Common myeloid progenitor, CD34-positive (primary cell): ENCODE data around the gene MARK3.

Experiments
- CTCF ChIA-PET: fragments of 350-600 bp; sonication (Branson Sonifier 250); formaldehyde crosslinking; loops from one replicate; lab custom pipeline; 2021; ENCODE audit warnings: antibody characterized with exemption; lab: Charles Lee
- POLR2A ChIA-PET: fragments of 350-600 bp; sonication (Branson Sonifier 250); formaldehyde crosslinking; loops from one replicate; lab custom pipeline; 2021; ENCODE audit warnings: antibody characterized with exemption; lab: Charles Lee
- DNase-seq, 3 donors: peaks; one replicate each; pipeline versions ENCODE4 v3.0.0 to v3.0.0-alpha.2; 2013
- H3K27ac ChIP-seq, 2 experiments: 1 replicate in 1 of 2; 2 replicates in 1 of 2; pipeline ENCODE4 v1.7.0; 2013; ENCODE audit warnings: inconsistent platforms in 2 of 2, low read length in 2 of 2, mild to moderate bottlenecking in 2 of 2, low read depth in 1 of 2, moderate library complexity in 1 of 2; ENCODE audit not compliant: severe bottlenecking in 2 of 2, insufficient read depth in 1 of 2, poor library complexity in 1 of 2
- H3K27me3 ChIP-seq, 5 experiments: replicated peaks in 2 of 5; 1 replicate in 3 of 5; 2 replicates in 2 of 5; pipeline versions ENCODE4 v1.6.1 to v1.7.0; 2013; ENCODE audit warnings: low read length in 4 of 5, mild to moderate bottlenecking in 2 of 5, moderate library complexity in 2 of 5, inconsistent platforms in 1 of 5; ENCODE audit not compliant: insufficient read depth in 5 of 5, control insufficient read depth in 4 of 5
- H3K36me3 ChIP-seq, 4 experiments: 1 replicate in 2 of 4; 2 replicates in 2 of 4; pipeline versions ENCODE4 v1.6.1 to v1.7.0; 2013; ENCODE audit warnings: low read length in 3 of 4, control low read depth in 1 of 4, mild to moderate bottlenecking in 1 of 4; ENCODE audit not compliant: control insufficient read depth in 4 of 4, insufficient read depth in 4 of 4
- H3K4me1 ChIP-seq, 4 experiments: 1 replicate in 3 of 4; 2 replicates in 1 of 4; pipeline versions ENCODE4 v1.6.1 to v1.7.1; 2013; ENCODE audit warnings: low read length in 3 of 4, mild to moderate bottlenecking in 3 of 4, control low read depth in 1 of 4, inconsistent platforms in 1 of 4, moderate library complexity in 1 of 4; ENCODE audit not compliant: control insufficient read depth in 4 of 4, insufficient read depth in 4 of 4; ENCODE audit errors: control extremely low read depth in 1 of 4
- H3K4me3 ChIP-seq, 7 experiments: 1 replicate in 4 of 7; 2 replicates in 3 of 7; pipeline versions ENCODE4 v1.5.1 to v1.7.0; 2013; ENCODE audit warnings: mild to moderate bottlenecking in 7 of 7, low read length in 6 of 7, moderate library complexity in 6 of 7, inconsistent platforms in 2 of 7, low read depth in 2 of 7, control low read depth in 1 of 7; ENCODE audit not compliant: insufficient read depth in 4 of 7, control insufficient read depth in 1 of 7; ENCODE audit errors: extremely low read depth in 1 of 7
- H3K9me3 ChIP-seq, 5 experiments: 1 replicate in 4 of 5; 2 replicates in 1 of 5; pipeline versions ENCODE4 v1.6.1 to v1.7.1; 2013; ENCODE audit warnings: low read length in 4 of 5, mild to moderate bottlenecking in 2 of 5, inconsistent platforms in 1 of 5, low read depth in 1 of 5, moderate library complexity in 1 of 5; ENCODE audit not compliant: control insufficient read depth in 4 of 5, insufficient read depth in 2 of 5; ENCODE audit errors: control extremely low read depth in 1 of 5
- WGBS: methylation state at CpG from one replicate; pipeline ENCODE4 v1.1.5; 2013; ENCODE audit not compliant: insufficient coverage; 5-methylcytosine and 5-hydroxymethylcytosine counted together

MARK3 gene

GRCh38 chr14:103526247-103526913 is 141.2 kb downstream of the MARK3 start:
- H3K9me3 ChIP-seq = peaks cover 0 to 4% (median 0%) of the 10 kb centered on the region in 5 experiments
- 46% methylated on average over 6 of the region's 8 CpGs for WGBS
- peaks cover 0 to 29% (median 6%) of the 10 kb centered on the region in 5 experiments for H3K27me3 ChIP-seq
- DNase-seq = no peak
- no peak overlapping the region for H3K27ac ChIP-seq
- ChIA-PET POLR2A (no interaction called here), CTCF (no interaction called here)
- H3K4me3 ChIP-seq = no peak overlapping the region
- peaks cover 0 to 63% (median 48%) of the 10 kb centered on the region in 4 experiments for H3K4me1 ChIP-seq
- H3K36me3 ChIP-seq = peaks cover 0 to 14% (median 0%) of the 10 kb centered on the region in 4 experiments

- peaks cover 0 to 63% (median 43%) of the 10 kb centered on the region in 4 experiments for H3K4me1 ChIP-seq
Measured at GRCh38 chr14:103526914-103527248, 141.7 kb downstream of the MARK3 start.

GRCh38 chr14:103527408-103528145 is 142.4 kb downstream of the MARK3 start:
- Histone ChIP-seq H3K4me1 (peaks cover 0 to 56% (median 37%) of the 10 kb centered on the region in 4 experiments), H3K27ac (no peak overlapping the region), H3K36me3 (peaks cover 0 to 23% (median 2%) of the 10 kb centered on the region in 4 experiments), H3K27me3 (peaks cover 0 to 17% (median 6%) of the 10 kb centered on the region in 5 experiments), H3K9me3 (peaks cover 0 to 4% (median 0%) of the 10 kb centered on the region in 5 experiments), H3K4me3 (peak overlapping the region in 1 of 7 experiments; percentile 83)
- WGBS = 87% methylated on average over 11 of the region's 14 CpGs
- ChIA-PET CTCF (interaction anchor here (0.6 to 5.4 kb wide), 7 partner anchors 8 to 170 kb away, joined by 3 to 46 read pairs (median 3); no protein-coding TSS in a partner anchor), POLR2A (no interaction called here)
- DNase-seq = peak in 2 of 3 donors; percentile 31 to 50

More at GRCh38 chr14:103526914-103527248, 141.7 kb downstream of the MARK3 start:
- Histone ChIP-seq H3K27ac (no peak overlapping the region), H3K27me3 (peaks cover 0 to 24% (median 6%) of the 10 kb centered on the region in 5 experiments), H3K36me3 (peaks cover 0 to 16% (median 0%) of the 10 kb centered on the region in 4 experiments), H3K4me3 (no peak overlapping the region), H3K9me3 (peaks cover 0 to 4% (median 0%) of the 10 kb centered on the region in 5 experiments)
- DNase-seq = no peak
- CTCF ChIA-PET = interaction anchor here (0.9 to 5.4 kb wide), 2 partner anchors 7 to 21 kb away, joined by 3 to 46 read pairs; no protein-coding TSS in a partner anchor
- POLR2A ChIA-PET = no interaction called here
- 100% methylated on average over 1 of the region's 1 CpG for WGBS

GRCh38 chr14:103528146-103528586 is 143.0 kb downstream of the MARK3 start:
- CTCF ChIA-PET = interaction anchor here (0.6 to 5.4 kb wide), 6 partner anchors 9 to 171 kb away, joined by 3 to 46 read pairs (median 4); no protein-coding TSS in a partner anchor
- Histone ChIP-seq H3K4me1 (peaks cover 0 to 50% (median 32%) of the 10 kb centered on the region in 4 experiments), H3K9me3 (peaks cover 0 to 4% (median 0%) of the 10 kb centered on the region in 5 experiments), H3K4me3 (peak overlapping the region in 6 of 7 experiments; percentile 58 to 95 (median 86)), H3K36me3 (peaks cover 0 to 29% (median 4%) of the 10 kb centered on the region in 4 experiments), H3K27me3 (peaks cover 0 to 12% (median 3%) of the 10 kb centered on the region in 5 experiments), H3K27ac (peak overlapping the region in 1 of 2 experiments; percentile 87)
- no peak for DNase-seq
- POLR2A ChIA-PET = no interaction called here
- WGBS = 87% methylated on average over 8 of the region's 10 CpGs

GRCh38 chr14:103528587-103529382 is 143.6 kb downstream of the MARK3 start, which contains the start of gene TRMT61A:
Gene TRMT61A (plus strand): TSS chr14:103529196. CDS start chr14:103529979, 783 bp downstream.
- Histone ChIP-seq H3K36me3 (peaks cover 0 to 35% (median 8%) of the 10 kb centered on the region in 4 experiments), H3K4me1 (peaks cover 0 to 50% (median 31%) of the 10 kb centered on the region in 4 experiments), H3K9me3 (peaks cover 0 to 2% (median 0%) of the 10 kb centered on the region in 5 experiments), H3K27me3 (peaks cover 0 to 5% (median 2%) of the 10 kb centered on the region in 5 experiments), H3K4me3 (peak within 1 kb of the TSS; percentile 58 to 95 (median 84)), H3K27ac (peak within 1 kb of the TSS; percentile 70 to 87)
- WGBS = 6% methylated on average over 38 of the region's 70 CpGs
- CTCF ChIA-PET = interaction anchor here (0.7 to 5.4 kb wide), 4 partner anchors 9 to 28 kb away, joined by 3 to 46 read pairs (median 5); no protein-coding TSS in a partner anchor
- DNase-seq = peak; percentile 59 to 71 (median 68)
- POLR2A ChIA-PET = interaction anchor here (0.6 kb wide), 1 partner anchor 955 kb away, joined by 3 read pairs; no protein-coding TSS in a partner anchor
